Transverse colon (tissue), 4 donors: ENCODE measurements around the gene SEC14L6. TPM values are rescaled to one million over a fixed set of nuclear protein-coding genes. Genes with fewer than 3 reads are reported as not detected.

Experiments used
- DNase-seq: peaks from one replicate; pipeline ENCODE4 v3.0.0-alpha.2; 2019
- H3K27ac ChIP-seq, 4 donors: fragments of 200-600 bp; sonication (generic); 2 replicates each; pipeline ENCODE4 v1.5.1; 2016 to 2018; ENCODE audit warnings: inconsistent platforms in 4 of 4
- H3K27me3 ChIP-seq: fragments of 200-600 bp; sonication (generic); 2 replicates; pipeline ENCODE4 v1.5.1; 2017; ENCODE audit warnings: inconsistent platforms
- H3K36me3 ChIP-seq, 4 donors: fragments of 200-600 bp; sonication (generic); 2 replicates each; pipeline ENCODE4 v1.5.1; 2017 to 2019; ENCODE audit warnings: inconsistent platforms in 4 of 4
- H3K4me1 ChIP-seq, 4 donors: fragments of 200-600 bp; sonication (generic); 2 replicates each; pipeline ENCODE4 v1.5.1; 2017 to 2020; ENCODE audit warnings: inconsistent platforms in 4 of 4
- H3K4me3 ChIP-seq, 4 donors: fragments of 200-600 bp; sonication (generic); 1 replicate in 1 of 4; 2 replicates in 3 of 4; pipeline versions ENCODE4 v1.5.1 to v1.6.1; 2017 to 2019; ENCODE audit warnings: inconsistent platforms in 4 of 4
- H3K9me3 ChIP-seq, 2 donors: fragments of 200-600 bp; sonication (generic); 2 replicates each; pipeline ENCODE4 v1.5.1; 2017 to 2019; ENCODE audit warnings: inconsistent platforms in 2 of 2
- EP300 ChIP-seq: sonication (generic); formaldehyde crosslinking; IDR thresholded peaks from one replicate; pipeline ENCODE4 v1.6.1; 2017; ENCODE audit warnings: antibody characterized with exemption, low read depth
- POLR2A ChIP-seq: fragments of 450-650 bp; IDR thresholded peaks from one replicate; pipeline ENCODE4 v1.6.1; 2016; ENCODE audit warnings: antibody characterized with exemption, mild to moderate bottlenecking, moderate library complexity
- POLR2AphosphoS5 ChIP-seq, 3 donors: sonication (generic); formaldehyde crosslinking; IDR thresholded peaks; one replicate each; pipeline ENCODE4 v1.6.1; 2016; ENCODE audit warnings: antibody characterized with exemption in 3 of 3
- WGBS, 2 donors: methylation state at CpG; one replicate each; pipeline ENCODE4 v1.1.5; 2018; ENCODE audit warnings: low coverage in 1 of 2; 5-methylcytosine and 5-hydroxymethylcytosine counted together
- in situ Hi-C, 4 donors: fragments of 200-750 bp; cut with MboI; loops; one replicate each; pipeline versions ENCODE4 v1.15.0 to v1.15.1; 2017; ENCODE audit warnings: low sequenced_read_pairs in 3 of 4, low pct_ligation_motif_present in 1 of 4, low pct_unique_long_range_greater_than_20kb in 1 of 4
- intact Hi-C: fragments of 100-400 bp; cut with DNase I; formaldehyde crosslinking; loops from one replicate; pipeline ENCODE4 v1.15.1; 2023; ENCODE audit warnings: low total_unique reads
- total RNA-seq, 4 donors: library from RNA; depleted of rRNA; stranded (reverse); fragments of >200 nt; gene quantifications; one replicate each; pipeline ENCODE4 v1.1.0, GENCODE V29; 2016
- TF ChIP-seq, protein P1 (sequence below), 5 experiments: fragments of 200-600 bp in 3 of 5; fragments of 450-650 bp in 2 of 5; sonication (generic) in 3 of 5; IDR thresholded peaks; 1 replicate in 2 of 5; 2 replicates in 3 of 5; pipeline ENCODE4 v1.5.1; 2016 to 2017; ENCODE audit warnings: antibody characterized with exemption in 5 of 5, inconsistent platforms in 3 of 5, mild to moderate bottlenecking in 2 of 5, moderate library complexity in 1 of 5

SEC14L6 gene
- total RNA-seq, 4 donors from 2014 or later: 0.14 to 0.48 TPM; not detected in 2

DNA sequence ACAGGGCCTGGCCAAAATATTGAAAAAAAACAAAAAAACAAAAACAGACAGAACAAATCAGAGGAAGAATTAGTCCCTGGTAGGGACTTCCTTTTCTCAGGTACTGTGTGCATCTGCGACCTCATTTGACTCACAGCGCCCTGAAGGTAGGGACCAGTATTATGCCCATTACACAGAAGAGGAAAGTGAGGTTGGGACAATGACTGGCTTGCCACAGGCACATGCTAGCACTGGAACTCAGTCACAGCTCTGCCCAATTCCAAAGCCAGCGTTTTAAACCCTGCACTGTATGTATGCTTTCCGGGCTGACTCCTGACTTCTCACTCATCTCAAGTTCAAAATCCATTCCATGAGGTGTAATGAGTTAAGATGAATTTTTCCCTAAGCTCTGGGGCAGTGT is 44.4 kb downstream of the SEC14L6 start:
- no peaks in the 10 kb centered on the region for H3K9me3 ChIP-seq
- intact Hi-C loops: no loop called here
- WGBS, 2 donors: 86% methylated on average over 4 of the region's 4 CpGs; no CpG with 5 or more reads in 1 of the 2 donors
- H3K36me3 ChIP-seq: no peaks in the 10 kb centered on the region
- H3K4me1 ChIP-seq: peaks cover 0 to 6% (median 5%) of the 10 kb centered on the region in 4 donors
- in situ Hi-C loops: no loop called here
- peaks cover 63% of the 10 kb centered on the region for H3K27me3 ChIP-seq
- H3K4me3 ChIP-seq: no peak overlapping the region
- DNase-seq: no peak
- no peak overlapping the region for H3K27ac ChIP-seq
- TF ChIP-seq EP300: no peak
- TF ChIP-seq, protein P1, sequence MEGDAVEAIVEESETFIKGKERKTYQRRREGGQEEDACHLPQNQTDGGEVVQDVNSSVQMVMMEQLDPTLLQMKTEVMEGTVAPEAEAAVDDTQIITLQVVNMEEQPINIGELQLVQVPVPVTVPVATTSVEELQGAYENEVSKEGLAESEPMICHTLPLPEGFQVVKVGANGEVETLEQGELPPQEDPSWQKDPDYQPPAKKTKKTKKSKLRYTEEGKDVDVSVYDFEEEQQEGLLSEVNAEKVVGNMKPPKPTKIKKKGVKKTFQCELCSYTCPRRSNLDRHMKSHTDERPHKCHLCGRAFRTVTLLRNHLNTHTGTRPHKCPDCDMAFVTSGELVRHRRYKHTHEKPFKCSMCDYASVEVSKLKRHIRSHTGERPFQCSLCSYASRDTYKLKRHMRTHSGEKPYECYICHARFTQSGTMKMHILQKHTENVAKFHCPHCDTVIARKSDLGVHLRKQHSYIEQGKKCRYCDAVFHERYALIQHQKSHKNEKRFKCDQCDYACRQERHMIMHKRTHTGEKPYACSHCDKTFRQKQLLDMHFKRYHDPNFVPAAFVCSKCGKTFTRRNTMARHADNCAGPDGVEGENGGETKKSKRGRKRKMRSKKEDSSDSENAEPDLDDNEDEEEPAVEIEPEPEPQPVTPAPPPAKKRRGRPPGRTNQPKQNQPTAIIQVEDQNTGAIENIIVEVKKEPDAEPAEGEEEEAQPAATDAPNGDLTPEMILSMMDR (IDR thresholded peaks at IDR 0.05): no peak
- TF ChIP-seq POLR2A: no peak
- TF ChIP-seq POLR2AphosphoS5 (IDR thresholded peaks at IDR 0.05): no peak

DNA sequence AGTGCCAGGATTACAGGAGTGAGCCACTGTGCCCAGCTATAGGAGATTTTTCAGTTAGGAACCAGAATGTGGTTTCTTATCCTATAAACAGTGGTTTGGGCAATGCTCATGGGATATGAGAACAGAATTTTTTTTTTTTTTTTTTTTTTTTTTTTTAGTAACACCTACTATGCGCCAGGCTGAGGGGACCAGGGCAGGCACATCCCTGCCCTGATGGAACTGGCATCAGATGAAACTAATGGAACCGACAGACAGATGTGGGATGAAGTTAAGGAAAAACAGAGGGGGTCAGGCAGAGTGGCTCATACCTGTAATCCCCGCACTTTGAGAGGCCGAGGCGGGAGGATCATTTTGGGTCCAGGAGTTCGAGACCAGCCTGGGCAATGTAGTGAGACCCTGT is 45.9 kb downstream of the SEC14L6 start:
- no peak for TF ChIP-seq POLR2AphosphoS5 (IDR thresholded peaks at IDR 0.05)
- TF ChIP-seq POLR2A: no peak
- TF ChIP-seq, protein P1 (IDR thresholded peaks at IDR 0.05): no peak
- TF ChIP-seq EP300: no peak
- in situ Hi-C loops (no loop called here), intact Hi-C loops (no loop called here)
- 87 to 94% methylated on average over 5 to 6 of the region's 6 CpGs for WGBS, 2 donors
- H3K9me3 ChIP-seq: no peaks in the 10 kb centered on the region
- peaks cover 47% of the 10 kb centered on the region for H3K27me3 ChIP-seq
- no peaks in the 10 kb centered on the region for H3K36me3 ChIP-seq
- DNase-seq: no peak
- no peak overlapping the region for H3K27ac ChIP-seq
- H3K4me1 ChIP-seq: peaks cover 0 to 6% (median 5%) of the 10 kb centered on the region in 4 donors
- H3K4me3 ChIP-seq: no peak overlapping the region

DNA sequence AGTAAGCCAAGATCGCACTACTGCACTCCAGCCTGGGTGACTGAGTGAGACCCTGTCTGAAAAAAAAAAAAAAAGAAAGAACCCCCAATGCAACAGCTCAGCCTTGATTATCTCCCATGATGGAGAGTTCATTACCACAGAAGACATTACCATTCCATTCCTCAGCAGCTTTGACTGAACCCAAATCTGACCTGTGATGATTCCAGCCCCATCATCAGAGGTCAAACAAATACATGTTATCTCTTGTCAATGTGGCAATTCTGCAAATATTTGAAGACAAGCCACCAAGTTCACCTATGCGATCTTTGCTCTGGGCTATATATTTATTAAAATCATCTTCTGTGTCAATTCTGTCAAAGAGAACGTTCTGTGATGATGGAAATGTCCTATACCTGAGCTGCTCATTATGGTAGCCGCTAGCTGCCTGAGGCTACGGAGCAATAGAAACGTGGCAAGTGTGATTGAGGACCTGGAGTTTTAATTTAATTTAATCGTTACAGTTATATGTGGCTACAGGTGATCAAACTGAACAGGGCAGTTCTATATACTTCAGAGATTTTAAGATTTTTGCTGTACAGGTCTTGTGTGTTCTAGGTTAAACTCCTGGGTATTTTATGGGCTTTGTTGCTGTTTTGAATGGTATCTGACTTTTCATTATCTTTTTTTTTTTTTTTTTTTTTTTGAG is 48.9 kb downstream of the SEC14L6 start:
- Histone ChIP-seq H3K9me3 (no peaks in the 10 kb centered on the region), H3K27me3 (peaks cover 19% of the 10 kb centered on the region), H3K27ac (no peak overlapping the region), H3K4me1 (no peaks in the 10 kb centered on the region), H3K36me3 (no peaks in the 10 kb centered on the region), H3K4me3 (no peak overlapping the region)
- WGBS, 2 donors: 63 to 77% methylated on average over 6 to 7 of the region's 7 CpGs
- no peak for DNase-seq
- TF ChIP-seq POLR2AphosphoS5 (IDR thresholded peaks at IDR 0.05): no peak
- TF ChIP-seq POLR2A: no peak
- TF ChIP-seq EP300: no peak
- TF ChIP-seq, protein P1 (IDR thresholded peaks at IDR 0.05): no peak
- in situ Hi-C loops: loop anchor here in 2 of 4 donors (25.0 kb wide), 2 partner anchors 110 to 385 kb away; partner anchors contain the start of genes RNF215 (in 1 of the 2) and SEC14L2 (in 1 of the 2)
- intact Hi-C loops: no loop called here

DNA sequence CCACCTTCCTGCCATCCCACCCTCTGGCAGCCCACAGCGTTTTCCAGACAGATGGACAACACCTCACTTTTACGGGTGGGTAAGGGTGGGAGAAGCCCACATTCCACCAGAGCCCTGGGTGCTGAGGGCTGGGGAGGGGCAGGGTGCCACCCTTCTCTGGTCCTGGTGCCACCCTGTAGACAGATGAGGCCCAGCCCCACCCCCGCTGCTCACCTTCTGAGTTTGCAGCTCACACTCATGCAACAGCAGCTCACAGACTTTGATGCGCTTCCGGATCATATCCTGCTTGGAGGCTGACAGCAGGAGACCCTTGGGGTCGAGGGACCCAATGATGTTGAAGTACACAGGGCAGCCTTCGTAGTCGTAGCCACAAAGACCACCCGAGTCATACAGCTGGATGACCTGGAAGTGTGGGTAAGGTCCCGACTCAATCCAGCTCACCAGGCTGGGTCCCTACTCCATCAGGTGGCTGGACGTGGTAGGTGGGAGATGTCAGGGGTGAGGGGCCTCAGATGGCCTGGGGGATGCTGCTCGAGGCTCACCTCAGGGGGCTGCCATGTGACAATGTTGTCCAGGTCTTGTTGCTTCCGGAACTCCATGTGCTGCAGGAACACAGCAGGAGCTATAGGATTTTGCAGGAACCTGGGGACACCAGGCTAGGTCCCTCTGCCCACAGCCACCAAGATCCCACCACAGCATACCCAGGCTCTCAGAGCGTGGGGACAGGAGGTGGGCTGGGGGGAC is 51.3 kb downstream of the SEC14L6 start:
- 55 to 84% methylated on average over 4 to 14 of the region's 14 CpGs for WGBS, 2 donors
- TF ChIP-seq EP300 (no peak), POLR2A (no peak)
- DNase-seq: no peak
- peaks cover 3% of the 10 kb centered on the region for H3K27me3 ChIP-seq
- no peak overlapping the region for H3K4me3 ChIP-seq
- no peaks in the 10 kb centered on the region for H3K36me3 ChIP-seq
- intact Hi-C loops: no loop called here
- no peak overlapping the region for H3K27ac ChIP-seq
- no peaks in the 10 kb centered on the region for H3K4me1 ChIP-seq
- H3K9me3 ChIP-seq: no peaks in the 10 kb centered on the region
- in situ Hi-C loops: loop anchor here in 2 of 4 donors (25.0 kb wide), 2 partner anchors 108 to 383 kb away; partner anchors contain the start of genes RNF215 (in 1 of the 2) and SEC14L2 (in 1 of the 2)
